HG03575 (cell line): Measurements from ENCODE around the gene ANKRD37.
"Not testable (repeated sequence)": the region's sequence is repeated elsewhere in the genome, so short reads cannot be mapped to it uniquely, and the experiment has no call there.

Source experiments
- ATAC-seq: cut with Tn5 transposase; IDR thresholded peaks from one replicate; pipeline ENCODE4 v1.9.1; 2021; ENCODE audit not compliant: unreplicated experiment, insufficient number of reproducible peaks, low FRiP score; ENCODE audit errors: extremely low read depth

Gene ANKRD37

DNA sequence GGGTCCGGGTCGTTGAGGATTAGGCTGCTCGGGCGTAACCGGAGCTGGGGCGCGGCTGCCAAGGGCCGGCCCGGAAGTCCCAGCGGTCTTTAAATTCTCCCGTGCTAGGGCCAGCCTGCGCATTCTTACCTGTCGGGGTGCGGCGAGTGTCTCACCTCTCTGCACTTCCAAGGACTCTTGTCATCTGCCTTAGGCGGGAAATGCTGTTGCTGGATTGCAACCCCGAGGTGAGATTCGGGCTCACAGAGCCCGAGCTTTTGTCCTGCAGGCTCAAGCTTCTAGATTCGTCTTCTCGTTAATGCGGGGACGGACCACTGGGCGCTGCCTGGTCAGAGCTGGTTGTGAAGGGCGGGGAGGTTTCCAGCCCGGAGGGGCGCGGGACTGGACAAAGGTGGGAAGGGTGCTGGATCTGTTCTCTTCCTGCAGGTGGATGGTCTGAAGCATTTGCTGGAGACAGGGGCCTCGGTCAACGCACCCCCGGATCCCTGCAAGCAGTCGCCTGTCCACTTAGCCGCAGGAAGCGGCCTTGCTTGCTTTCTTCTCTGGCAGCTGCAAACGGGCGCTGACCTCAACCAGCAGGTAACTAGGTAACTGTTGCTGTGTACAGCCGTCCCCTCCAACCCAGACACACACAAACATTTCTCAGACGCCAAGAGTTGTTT, at the start of gene ANKRD37:
ANKRD37 (plus strand) TSS at position 118 of the 662 bp plus-strand sequence; CDS start at position 201, 83 bp downstream.
- peak; percentile 0 for ATAC-seq

GRCh38 chr4:185346975-185347601, 49.6 kb upstream of the ANKRD37 start:
- ATAC-seq: no peak

DNA sequence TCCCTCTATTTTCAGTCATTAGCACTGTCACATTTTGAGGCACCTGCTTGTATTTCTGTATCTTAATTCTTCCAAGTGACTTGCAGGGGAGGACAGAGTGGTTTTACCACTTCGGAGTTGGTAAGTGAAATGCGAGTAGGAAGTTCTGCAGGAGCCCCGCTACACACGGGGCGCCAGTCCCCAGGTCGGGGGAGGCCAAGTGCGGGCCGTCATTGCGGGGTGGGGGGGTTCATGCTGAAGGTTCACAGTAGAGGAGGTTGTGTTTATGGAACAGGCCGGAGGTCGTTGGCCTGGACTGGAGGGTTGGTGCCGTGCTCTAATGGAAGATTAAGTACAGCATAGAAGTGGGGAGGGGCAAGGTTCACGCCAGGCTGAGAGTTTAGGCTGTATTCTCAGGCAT, 45.0 kb upstream of the ANKRD37 start:
- ATAC-seq: no peak

DNA sequence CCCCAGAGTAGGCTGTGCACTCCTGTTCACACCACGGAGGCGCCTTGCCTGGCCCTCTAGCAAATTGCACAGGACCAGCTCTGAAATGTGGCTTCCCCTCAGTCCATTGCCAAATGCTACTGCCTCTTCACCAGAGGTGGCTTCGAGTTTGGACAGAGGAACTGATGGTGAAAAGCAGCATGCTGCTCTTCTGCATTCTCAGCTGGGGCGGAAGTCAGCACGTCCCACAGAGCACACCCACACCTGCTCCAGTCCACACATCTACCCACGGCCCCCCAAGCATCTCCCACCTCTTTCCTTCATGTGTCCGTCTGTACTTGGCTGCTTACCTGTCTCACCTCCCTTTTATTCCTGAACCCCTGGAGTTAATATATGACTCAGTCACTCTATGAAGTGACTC, 44.4 kb upstream of the ANKRD37 start:
- no peak for ATAC-seq

- ATAC-seq: no peak
Measured at GRCh38 chr4:185352741-185353140, 43.9 kb upstream of the ANKRD37 start.

GRCh38 chr4:185357211-185357610, 39.4 kb upstream of the ANKRD37 start:
- ATAC-seq: no peak

DNA sequence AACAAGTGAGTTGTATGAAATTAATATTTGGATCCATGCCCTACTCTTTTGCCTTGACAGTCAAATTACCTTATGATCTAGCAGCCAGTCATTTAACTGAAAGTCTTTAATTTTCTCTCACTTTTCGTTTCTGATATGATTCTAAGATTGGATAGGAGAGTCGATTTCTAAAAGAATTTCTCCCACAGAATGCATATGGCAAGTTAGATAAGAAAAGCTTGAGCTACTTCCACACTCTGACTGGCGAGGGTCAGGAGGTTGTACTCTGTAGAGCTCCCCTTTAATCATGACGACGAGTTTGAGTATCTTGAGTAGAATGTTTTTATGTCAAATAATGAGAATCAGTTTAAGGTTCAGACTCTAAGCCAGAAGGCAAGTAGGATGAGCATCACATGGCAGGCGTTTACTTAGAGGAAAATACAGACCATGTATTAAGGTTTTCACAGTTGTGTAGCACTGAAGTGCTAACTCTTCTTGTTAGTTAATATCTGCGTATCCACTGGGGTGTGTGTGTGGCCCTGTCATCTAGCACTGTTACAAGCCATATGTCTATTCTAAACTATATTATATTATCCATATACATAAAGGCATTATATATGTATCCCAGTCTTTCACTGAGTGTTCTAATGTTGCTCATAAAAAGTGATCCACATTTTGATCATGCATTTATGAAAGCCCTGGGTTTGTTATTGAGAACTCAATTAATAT, 38.8 kb upstream of the ANKRD37 start:
- no peak for ATAC-seq

- no peak for ATAC-seq
Measured at GRCh38 chr4:185358514-185358913, 38.1 kb upstream of the ANKRD37 start.

GRCh38 chr4:185358959-185359358, 37.7 kb upstream of the ANKRD37 start:
- ATAC-seq: no peak

DNA sequence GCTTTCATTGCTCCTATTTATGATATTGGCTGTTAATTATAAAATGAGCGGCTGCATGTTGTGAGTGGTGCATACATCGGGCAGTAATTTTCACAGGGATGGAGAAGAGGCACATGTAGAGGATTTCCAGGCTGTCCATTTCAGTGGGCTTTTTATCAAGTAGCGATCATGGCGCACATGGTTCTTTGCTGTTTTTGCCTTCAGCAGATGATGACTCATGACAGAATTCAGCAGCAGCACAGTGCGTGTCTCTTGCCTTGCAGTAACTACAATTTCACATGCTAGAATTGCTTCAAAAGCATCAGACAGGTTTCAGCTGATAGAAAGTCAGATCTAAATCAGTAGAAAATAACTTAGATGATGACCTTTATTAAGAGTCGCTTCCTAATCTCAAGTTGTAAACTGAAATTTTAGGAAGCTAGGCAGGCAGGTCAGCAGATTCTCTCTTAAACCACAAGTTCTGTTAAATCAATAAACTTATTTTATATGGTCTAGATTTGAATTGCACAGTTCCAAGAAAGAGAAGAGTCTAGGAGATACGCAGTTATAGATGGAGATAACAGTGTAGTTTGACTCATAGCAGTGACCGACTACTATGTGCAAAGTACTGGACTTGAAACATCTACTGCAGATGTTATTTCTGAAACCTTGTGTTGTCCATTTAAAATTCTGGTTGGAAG, 36.7 kb upstream of the ANKRD37 start:
- ATAC-seq: no peak

GRCh38 chr4:185361872-185362271, 34.8 kb upstream of the ANKRD37 start:
- no peak for ATAC-seq

DNA sequence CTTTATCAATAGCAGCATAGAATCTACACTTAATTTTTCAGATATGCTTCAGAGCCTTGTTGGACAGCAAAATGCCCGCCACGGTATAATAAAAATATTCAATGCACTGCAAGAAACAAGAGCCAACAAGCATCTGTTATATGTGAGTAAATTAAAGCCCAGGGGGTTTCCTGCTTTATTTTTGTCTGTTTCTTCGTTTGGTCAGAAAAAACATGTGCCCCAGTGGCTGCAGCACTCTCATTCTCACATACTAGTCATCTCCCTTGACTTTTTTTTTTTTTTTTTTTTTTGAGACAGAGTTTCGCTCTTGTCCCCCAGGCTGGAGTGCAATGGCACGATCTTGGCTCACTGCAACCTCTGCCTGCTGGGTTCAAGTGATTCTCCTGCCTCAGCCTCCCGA, 34.1 kb upstream of the ANKRD37 start:
- not testable (repeated sequence) for ATAC-seq

DNA sequence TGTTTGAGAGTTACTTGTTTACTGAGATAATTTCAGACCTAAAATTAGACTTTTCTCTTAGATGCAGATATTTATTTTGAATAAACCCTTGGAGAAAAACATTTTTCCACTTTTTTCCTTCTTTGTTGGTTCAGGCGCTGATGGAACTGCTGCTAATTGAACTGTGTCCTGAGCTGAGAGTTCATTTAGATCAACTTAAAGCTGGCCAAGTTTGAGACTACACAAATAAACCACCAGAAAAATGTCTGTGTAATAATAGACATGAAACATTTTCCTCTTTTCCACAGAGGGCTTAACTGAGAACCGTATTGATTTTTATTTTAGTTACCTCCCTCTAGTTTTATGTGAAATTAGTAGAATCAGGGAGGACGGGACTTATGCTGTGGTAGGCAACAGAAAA, 33.4 kb upstream of the ANKRD37 start:
- no peak for ATAC-seq

GRCh38 chr4:185364886-185365285, 31.8 kb upstream of the ANKRD37 start:
- ATAC-seq: no peak

GRCh38 chr4:185369731-185370130, 26.9 kb upstream of the ANKRD37 start:
- ATAC-seq: no peak

GRCh38 chr4:185370268-185370949, 26.2 kb upstream of the ANKRD37 start:
- ATAC-seq: no peak

- ATAC-seq: no peak
Measured at GRCh38 chr4:185371702-185372101, 24.9 kb upstream of the ANKRD37 start.

DNA sequence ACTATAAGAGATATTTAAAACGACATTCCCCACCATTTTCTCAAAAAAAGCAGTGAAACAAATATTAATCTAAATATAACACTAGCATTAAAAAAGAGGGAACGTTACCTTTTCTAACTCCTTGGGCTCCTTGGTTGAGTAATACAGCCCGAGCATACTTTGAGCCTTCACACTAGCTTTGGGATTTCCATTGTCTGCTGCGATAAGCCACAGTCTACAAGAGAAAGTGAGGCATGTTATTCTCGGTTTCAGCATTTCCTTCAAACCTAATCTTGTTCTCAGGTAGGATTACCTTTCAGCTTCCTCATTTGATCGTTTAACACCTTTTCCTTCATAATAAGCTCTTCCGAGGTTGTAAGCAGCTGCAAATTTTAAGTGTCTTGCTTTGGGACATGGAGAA, 22.6 kb upstream of the ANKRD37 start:
- ATAC-seq: no peak

DNA sequence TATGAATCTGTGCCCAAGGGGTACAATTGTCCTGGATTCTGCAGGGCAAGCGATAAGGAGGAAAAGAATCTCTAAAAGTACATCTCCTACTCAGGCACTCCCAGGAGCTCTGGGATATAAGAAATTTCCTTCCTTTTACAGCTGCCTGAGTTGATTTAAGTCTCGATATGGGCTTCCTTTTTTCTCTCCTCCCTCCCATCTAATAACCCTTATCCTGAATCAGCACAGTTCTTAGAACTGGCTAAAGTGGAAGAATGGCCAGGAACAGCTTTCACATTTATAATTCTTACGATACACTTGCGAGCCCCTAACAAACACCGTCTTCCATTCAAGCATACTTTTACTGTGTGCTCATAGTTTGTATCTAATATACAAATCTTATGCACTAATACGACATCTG, 22.1 kb upstream of the ANKRD37 start:
- no peak for ATAC-seq
